ENCODE data around the gene PTPRT. TPM values are rescaled to one million over a fixed set of nuclear protein-coding genes. Genes with fewer than 3 reads are reported as not detected.

Gene PTPRT
- total RNA-seq, 4 donors from 2014 or later, result 0.72 to 2.5 (median 1.4) TPM

GRCh38 chr20:43124241-43124640, 65.5 kb downstream of the PTPRT start:
- Histone ChIP-seq H3K27me3 (no peaks in the 10 kb centered on the region), H3K36me3 (no peaks in the 10 kb centered on the region), H3K4me3 (no peak overlapping the region), H3K9me3 (no peaks in the 10 kb centered on the region), H3K27ac (no peak overlapping the region), H3K4me1 (no peaks in the 10 kb centered on the region)
- no peak for TF ChIP-seq CTCF (IDR thresholded peaks at IDR 0.05)
- no peak for TF ChIP-seq EP300 (IDR thresholded peaks at IDR 0.05)
- no peak for DNase-seq (ENCODE audit: low spot score in 2 of 2)
- WGBS, result 79% methylated on average over 5 of the region's 5 CpGs

DNA sequence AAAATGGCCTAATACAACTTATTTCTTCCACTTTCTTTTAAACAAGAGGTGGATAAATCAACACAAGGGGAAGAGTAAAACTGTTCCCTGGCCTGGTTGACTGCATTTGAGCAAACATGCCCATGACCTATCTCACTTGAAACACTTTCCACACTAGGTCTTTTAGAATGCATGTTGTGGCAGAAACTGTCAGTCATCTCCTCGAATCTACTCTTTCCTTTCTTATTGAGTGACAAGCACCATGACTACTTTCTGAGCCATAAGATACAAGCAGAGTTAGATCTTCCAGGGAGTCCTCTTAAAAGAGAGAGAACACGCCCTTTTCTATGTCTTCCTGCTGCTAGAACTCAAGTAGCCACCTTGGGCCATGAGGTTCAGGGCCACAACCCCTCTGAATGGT, 66.5 kb downstream of the PTPRT start:
- TF ChIP-seq CTCF (IDR thresholded peaks at IDR 0.05) (no peak), POLR2AphosphoS5 (IDR thresholded peaks at IDR 0.05) (no peak), EP300 (IDR thresholded peaks at IDR 0.05) (no peak), POLR2A (IDR thresholded peaks at IDR 0.05) (no peak)
- H3K9me3 ChIP-seq, result no peaks in the 10 kb centered on the region
- H3K27me3 ChIP-seq, result no peaks in the 10 kb centered on the region
- no peaks in the 10 kb centered on the region for H3K36me3 ChIP-seq
- no peak overlapping the region for H3K27ac ChIP-seq
- H3K4me3 ChIP-seq, result no peak overlapping the region
- no peaks in the 10 kb centered on the region for H3K4me1 ChIP-seq
- 85% methylated on average over 2 of the region's 2 CpGs for WGBS
- no peak for DNase-seq (ENCODE audit: low spot score in 2 of 2)

GRCh38 chr20:43119720-43120119, 70.0 kb downstream of the PTPRT start:
- Histone ChIP-seq H3K4me1 (no peaks in the 10 kb centered on the region), H3K36me3 (no peaks in the 10 kb centered on the region), H3K9me3 (no peaks in the 10 kb centered on the region), H3K27me3 (peaks cover 4% of the 10 kb centered on the region), H3K4me3 (no peak overlapping the region), H3K27ac (no peak overlapping the region)
- TF ChIP-seq POLR2AphosphoS5 (IDR thresholded peaks at IDR 0.05), result no peak
- TF ChIP-seq CTCF (IDR thresholded peaks at IDR 0.05), result no peak
- no peak for TF ChIP-seq EP300 (IDR thresholded peaks at IDR 0.05)
- TF ChIP-seq POLR2A (IDR thresholded peaks at IDR 0.05), result no peak
- no peak for DNase-seq (ENCODE audit: low spot score in 2 of 2)
- 75% methylated on average over 2 of the region's 2 CpGs for WGBS

- no peak for DNase-seq (ENCODE audit: low spot score in 2 of 2)
- TF ChIP-seq CTCF (IDR thresholded peaks at IDR 0.05) (no peak), EP300 (IDR thresholded peaks at IDR 0.05) (no peak), POLR2A (IDR thresholded peaks at IDR 0.05) (no peak), POLR2AphosphoS5 (IDR thresholded peaks at IDR 0.05) (no peak)
- Histone ChIP-seq H3K36me3 (no peaks in the 10 kb centered on the region), H3K4me1 (no peaks in the 10 kb centered on the region), H3K4me3 (no peak overlapping the region), H3K27me3 (peaks cover 11% of the 10 kb centered on the region), H3K27ac (no peak overlapping the region), H3K9me3 (no peaks in the 10 kb centered on the region)
- 55% methylated on average over 5 of the region's 5 CpGs for WGBS
Observed at GRCh38 chr20:43102394-43102793, 87.3 kb downstream of the PTPRT start.

- TF ChIP-seq CTCF (IDR thresholded peaks at IDR 0.05), result no peak
- no peak for TF ChIP-seq EP300 (IDR thresholded peaks at IDR 0.05)
- no peak for TF ChIP-seq POLR2AphosphoS5 (IDR thresholded peaks at IDR 0.05)
- no peak for TF ChIP-seq POLR2A (IDR thresholded peaks at IDR 0.05)
Observed at GRCh38 chr20:43096931-43097260, 92.8 kb downstream of the PTPRT start.

More at GRCh38 chr20:43096931-43097260, 92.8 kb downstream of the PTPRT start:
- no peak overlapping the region for H3K27ac ChIP-seq
- DNase-seq (ENCODE audit: low spot score in 2 of 2), result no peak
- H3K9me3 ChIP-seq, result no peaks in the 10 kb centered on the region
- no peak overlapping the region for H3K4me3 ChIP-seq
- no peaks in the 10 kb centered on the region for H3K36me3 ChIP-seq
- H3K27me3 ChIP-seq, result peaks cover 4% of the 10 kb centered on the region
- WGBS, result 55% methylated on average over 5 of the region's 5 CpGs
- no peaks in the 10 kb centered on the region for H3K4me1 ChIP-seq

Data from suprapubic skin (tissue), 4 donors.